T-helper 17 cell (primary cell): ENCODE data around the gene PPARG. TPM values are rescaled to one million over a fixed set of nuclear protein-coding genes. Genes with fewer than 3 reads are reported as not detected.

Experiments used
- total RNA-seq, 4 donors: library from RNA in 2 of 4; stranded (reverse) in 2 of 4; gene quantifications; one replicate each; pipeline ENCODE4 v1.2.3 and lab custom pipeline; 2022 to 2026

The PPARG gene
- total RNA-seq, 2 donors from 2014 or later = 1.1 to 1.2 TPM

Other genes starting within 250 kb of the PPARG start
- not detected for gene TIMP4, start 130.2 kb upstream of the PPARG start, total RNA-seq
- 10 to 100 TPM in 1 of 2 donors, 1 to 10 TPM in 1; 9.1 to 12.5 TPM for gene TSEN2, start 195.4 kb downstream of the PPARG start, total RNA-seq